Stimulated activated CD4-positive, alpha-beta T cell treated with anti-CD3 and anti-CD28 coated beads, TNF-alpha, amount 100 ng/mL, for 48 hours (primary cell): Measurements from ENCODE around the gene CD8A.
"Not testable (repeated sequence)": the region's sequence is repeated elsewhere in the genome, so short reads cannot be mapped to it uniquely, and the experiment has no call there.

Source experiments
- DNase-seq, 3 donors: peaks; one replicate each; pipeline ENCODE4 v3.0.0-alpha.2; 2020; ENCODE audit warnings: low read depth in 3 of 3

Gene CD8A

GRCh38 chr2:86776532-86776931 is 14.2 kb downstream of the CD8A start:
- DNase-seq: no peak

- DNase-seq: no peak
Measured at GRCh38 chr2:86775338-86775737, 15.4 kb downstream of the CD8A start.

GRCh38 chr2:86774862-86775261 is 15.9 kb downstream of the CD8A start:
- no peak for DNase-seq

DNA sequence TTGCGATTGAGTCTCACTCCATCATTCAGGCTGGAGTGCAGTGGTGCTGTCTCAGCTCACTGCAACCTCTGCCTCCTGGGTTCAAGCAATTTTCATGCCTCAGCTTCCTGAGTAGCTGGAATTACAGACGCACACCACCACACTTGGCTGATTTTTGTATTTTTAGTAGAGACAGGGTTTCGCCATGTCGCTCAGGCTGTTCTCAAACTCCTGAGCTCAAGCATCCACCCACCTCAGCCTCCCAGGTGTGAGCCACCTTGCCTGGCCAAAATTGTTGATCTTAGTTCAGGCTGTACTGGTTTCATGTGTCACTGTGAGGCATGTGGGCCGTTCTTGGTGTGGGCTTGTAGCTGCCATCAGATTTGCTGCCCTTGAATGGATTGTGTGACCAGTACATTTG is 18.1 kb downstream of the CD8A start:
- no peak for DNase-seq

DNA sequence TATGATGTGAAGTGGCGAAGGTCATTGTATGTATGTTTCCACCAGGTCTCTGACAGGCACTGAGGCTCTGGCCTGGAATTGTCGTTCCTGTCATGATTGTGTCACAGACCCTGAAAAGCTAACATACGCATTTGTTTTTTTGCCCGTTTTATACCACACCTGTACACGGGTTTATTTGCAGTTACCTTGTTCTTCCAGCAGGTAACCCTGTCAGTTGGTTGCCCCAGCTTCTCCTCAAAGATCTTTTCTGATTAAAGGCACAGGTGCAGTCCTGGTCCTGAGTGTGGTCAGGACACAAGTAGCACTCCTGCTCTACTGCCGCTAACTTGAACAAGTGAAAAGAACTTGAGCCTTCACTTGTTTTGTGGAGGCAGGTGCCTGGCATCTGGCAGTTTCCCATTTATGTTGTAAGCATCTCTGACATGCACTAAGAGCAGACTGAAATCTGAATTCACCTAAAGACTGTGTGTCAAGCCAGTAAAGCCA is 19.9 kb downstream of the CD8A start:
- DNase-seq: no peak

GRCh38 chr2:86769838-86770237 is 20.9 kb downstream of the CD8A start:
- no peak for DNase-seq

GRCh38 chr2:86768189-86768949 is 22.3 kb downstream of the CD8A start:
- no peak for DNase-seq

DNA sequence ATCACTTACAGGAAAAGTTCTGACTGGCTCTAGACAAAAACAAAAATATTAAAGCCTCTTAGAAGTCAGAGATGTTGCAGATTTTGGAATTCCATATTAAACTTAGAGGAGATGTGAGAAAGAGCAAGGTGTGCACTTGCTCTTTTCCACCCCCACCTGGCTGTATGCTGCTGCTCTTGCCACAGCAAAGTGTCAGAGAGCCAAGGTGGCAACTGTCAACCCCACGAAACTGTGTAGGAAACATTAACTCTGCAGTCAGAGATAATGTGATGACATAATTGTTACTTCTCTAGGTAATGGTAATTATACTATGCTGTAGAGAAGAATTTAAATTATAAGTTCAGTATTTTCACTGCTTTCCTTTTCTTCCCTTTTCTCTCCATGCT is 25.4 kb downstream of the CD8A start:
- DNase-seq: no peak

- no peak for DNase-seq
Measured at GRCh38 chr2:86764661-86765309, 25.9 kb downstream of the CD8A start.

DNA sequence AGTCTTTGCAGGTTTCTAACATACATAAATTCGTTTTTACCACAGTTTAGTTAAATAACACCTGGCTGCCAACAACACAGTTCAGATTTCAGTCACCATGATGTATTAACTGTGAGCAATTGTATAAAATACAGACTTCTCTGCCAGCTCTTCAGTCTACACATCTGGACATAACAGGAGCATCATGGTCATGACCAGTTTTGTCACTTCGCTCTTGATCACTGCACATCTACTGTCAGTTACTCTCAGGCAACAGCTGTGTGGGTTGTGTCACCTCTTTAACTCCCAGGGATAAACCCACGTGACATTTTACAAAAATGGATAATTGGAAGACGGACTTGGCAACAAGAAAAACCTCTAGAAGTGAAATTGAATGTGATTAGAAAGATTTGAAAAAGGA is 30.3 kb downstream of the CD8A start:
- DNase-seq: no peak

DNA sequence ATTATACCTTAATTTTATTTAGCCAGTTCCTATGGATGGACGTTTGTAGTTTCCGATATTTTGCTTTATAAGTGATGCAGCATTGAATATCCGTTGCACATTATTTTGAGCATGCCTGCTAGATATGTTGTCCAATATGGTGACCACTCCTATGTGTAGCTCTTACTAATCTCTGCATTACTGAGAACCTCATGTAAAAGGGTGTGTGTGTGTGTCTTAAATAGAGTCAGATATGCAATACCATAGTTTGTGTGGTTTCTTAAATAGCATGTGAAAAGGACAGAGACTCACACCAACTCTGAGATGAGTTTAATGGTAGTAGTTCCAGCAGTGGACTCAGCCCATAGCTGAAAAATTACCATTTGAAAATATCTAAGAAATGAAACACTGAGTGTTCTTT is 32.3 kb downstream of the CD8A start:
- DNase-seq: no peak

DNA sequence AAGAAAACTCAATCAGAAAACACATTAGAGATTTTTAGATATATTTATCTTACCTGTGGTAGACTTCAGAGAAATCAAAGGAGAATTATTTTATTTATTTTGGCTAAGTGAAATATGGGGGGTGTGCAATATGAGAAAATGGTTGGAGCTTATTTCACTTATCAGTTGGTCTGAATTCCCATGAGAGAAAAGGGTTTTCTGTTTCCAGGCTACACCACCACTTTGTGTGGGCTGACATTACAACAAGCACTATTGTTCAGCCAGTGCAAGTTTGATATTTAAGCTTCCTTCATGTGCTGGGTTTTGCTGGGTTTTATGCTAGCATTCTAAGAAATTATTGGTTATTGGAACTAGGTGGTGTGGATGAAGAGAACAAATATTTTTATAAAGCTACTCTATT is 37.1 kb downstream of the CD8A start:
- DNase-seq: no peak

DNA sequence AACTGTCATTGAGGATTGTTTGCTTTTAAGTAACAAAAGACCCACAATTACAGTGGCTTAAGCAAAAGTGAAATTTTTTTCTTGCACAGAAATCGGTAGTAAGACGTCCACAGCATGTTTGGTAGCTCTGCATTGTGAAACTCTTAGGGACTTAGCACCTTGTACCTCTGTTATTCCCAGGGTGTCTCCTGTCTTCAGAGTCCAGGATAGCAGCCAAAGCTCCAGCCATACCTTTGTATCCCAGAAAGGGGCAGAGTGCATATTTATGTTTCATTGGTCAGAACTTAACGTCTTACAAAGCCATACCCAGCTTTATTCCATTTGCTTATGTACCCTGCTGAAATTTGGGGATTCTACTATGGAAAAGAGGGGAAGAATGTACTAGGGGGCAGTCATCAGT is 37.8 kb downstream of the CD8A start:
- no peak for DNase-seq

DNA sequence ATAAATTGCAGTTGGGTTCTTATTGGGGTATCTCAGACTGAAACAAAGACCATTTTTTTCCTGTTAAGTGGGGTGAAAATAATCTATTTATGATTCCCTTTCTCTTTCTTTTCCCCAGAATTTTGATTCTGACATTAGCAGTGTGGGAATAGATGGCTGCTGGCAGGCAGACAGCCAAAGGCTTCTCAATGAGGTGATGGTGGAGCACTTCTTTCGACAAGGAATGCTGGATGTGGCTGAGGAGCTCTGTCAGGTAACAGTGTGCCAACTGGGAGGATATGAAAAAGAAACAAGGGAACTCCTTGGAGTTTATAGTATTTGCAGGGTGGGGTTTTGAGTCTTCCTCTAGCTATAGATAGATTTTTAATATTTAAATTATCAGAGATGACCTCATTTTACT is 38.9 kb downstream of the CD8A start:
- DNase-seq: no peak

DNA sequence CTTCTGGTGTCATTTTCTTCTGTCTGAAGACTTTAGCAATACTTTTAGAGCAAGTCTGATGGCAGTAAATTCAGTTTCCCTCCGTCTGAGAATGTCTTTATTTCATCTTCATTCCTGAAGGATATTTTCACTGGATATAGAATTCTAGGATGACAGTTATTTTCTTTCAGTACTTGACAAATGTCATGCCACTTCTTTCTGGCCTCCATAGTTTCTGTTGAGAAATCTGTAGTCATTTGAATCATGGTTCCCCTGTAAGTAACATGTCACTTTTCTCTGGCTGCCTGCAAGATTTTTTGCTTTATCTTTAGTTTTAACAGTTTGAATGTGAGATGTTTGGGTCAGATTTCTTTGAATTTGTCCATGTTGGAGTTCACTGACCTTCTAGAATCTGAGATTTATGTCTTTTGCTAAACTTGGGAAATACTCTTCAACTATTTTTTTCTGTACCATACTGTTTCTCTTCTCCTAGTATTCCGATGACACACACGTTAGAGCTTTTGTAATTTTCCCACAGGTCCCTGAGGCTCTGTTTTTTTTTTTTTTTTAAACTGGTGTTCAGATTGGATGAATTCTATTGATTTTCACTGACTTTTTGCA is 40.4 kb downstream of the CD8A start:
- DNase-seq: no peak

- no peak for DNase-seq
Measured at GRCh38 chr2:86747711-86748639, 42.7 kb downstream of the CD8A start.

DNA sequence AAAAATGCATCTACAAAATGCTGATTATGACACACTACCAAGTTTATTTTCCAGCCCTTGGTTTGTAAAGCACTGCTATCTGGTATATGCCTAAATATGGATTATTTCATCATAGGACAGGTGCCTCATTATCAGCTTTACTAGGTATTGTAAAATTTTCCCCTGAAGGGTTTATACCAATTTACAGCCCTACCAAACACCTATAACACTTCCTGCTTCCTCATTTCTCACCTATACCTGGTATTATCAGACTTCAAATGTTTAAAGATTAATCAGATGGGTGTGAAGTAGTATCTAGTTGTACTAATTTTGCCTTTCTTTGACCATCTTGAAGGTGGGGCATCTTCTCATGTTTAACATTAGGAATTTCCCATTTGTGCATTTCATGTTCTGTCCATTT is 43.8 kb downstream of the CD8A start:
- DNase-seq: no peak

GRCh38 chr2:86744152-86744551 is 46.6 kb downstream of the CD8A start:
- DNase-seq: no peak

DNA sequence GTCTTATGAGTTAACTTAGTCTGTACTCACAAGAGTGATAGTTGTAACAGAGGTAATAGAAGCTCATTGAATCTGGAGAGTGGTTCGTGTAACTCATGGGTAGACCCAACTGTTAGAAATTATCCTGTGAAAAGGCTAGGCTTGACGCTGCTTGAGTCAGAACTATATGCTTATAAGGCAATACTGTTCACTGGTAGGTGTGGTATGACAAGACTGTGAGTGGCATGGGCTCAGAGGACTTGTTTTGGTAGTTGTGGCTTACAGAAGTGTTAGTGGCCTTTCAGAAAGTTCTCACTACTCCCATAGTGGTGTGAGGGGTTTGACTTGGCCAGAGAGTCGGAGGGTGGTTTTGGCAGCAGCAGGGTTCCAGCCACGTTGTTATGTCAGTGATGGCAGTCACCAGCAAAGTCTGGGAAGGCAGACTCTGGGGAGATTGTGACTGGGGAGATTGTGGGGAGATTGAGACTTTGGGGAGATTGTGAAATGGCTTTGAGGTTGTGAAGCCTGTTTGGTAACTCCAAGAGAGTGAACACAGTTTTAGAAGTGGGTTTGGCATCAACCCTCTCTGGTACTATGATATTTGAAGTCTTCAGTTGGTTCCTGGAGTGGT is 48.7 kb downstream of the CD8A start:
- not testable (repeated sequence) for DNase-seq

GRCh38 chr2:86739889-86740288 is 50.8 kb downstream of the CD8A start:
- DNase-seq: not testable (repeated sequence)

DNA sequence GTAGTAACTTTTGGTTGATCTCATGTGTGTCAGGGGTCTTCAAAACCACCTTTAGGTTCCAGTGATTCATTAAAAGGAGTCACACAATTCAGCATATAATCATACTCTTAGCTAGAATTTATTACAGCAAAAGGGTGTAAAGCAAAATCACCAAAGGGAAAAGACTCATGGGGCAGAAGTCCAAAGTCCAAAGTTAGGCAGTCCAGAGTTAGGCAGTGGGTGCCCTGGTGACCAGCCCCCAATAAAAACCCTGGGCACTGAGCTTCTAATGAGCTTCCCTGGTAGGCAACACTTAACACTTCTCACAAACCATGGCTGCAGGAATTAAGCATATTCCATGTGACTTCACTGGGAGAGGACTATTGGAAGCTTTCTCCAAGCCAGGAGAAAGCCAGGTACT is 51.2 kb downstream of the CD8A start:
- not testable (repeated sequence) for DNase-seq

- DNase-seq: not testable (repeated sequence)
Measured at GRCh38 chr2:86734896-86735295, 55.8 kb downstream of the CD8A start.
